Cardiac fibroblast (primary cell): ENCODE measurements around the gene TNS1.

ENCODE experiments used
- DNase-seq, 2 donors: peaks; one replicate each; pipeline versions ENCODE4 v3.0.0 to v3.0.0-alpha.2; 2010; ENCODE audit warnings: low read depth in 2 of 2
- H3K4me3 ChIP-seq, 2 donors: replicated peaks in 1 of 2; 1 replicate in 1 of 2; 2 replicates in 1 of 2; pipeline ENCODE4 v1.5.1; 2011; ENCODE audit warnings: low read depth in 2 of 2, low read length in 2 of 2, mild to moderate bottlenecking in 2 of 2, moderate library complexity in 1 of 2
- CTCF ChIP-seq: IDR thresholded peaks from one replicate; pipeline ENCODE4 v1.5.1; 2011; ENCODE audit warnings: low read depth, mild to moderate bottlenecking, low read length, inconsistent platforms

The TNS1 gene

GRCh38 chr2:217942731-217943335, 60.0 kb downstream of the TNS1 start:
- peak overlapping the region; percentile 64 to 96 for H3K4me3 ChIP-seq
- no peak for DNase-seq
- TF ChIP-seq CTCF: no peak

- DNase-seq: no peak
- no peak for TF ChIP-seq CTCF
- H3K4me3 ChIP-seq: peak overlapping the region; percentile 64 to 96
Observed at GRCh38 chr2:217941886-217942728, 60.7 kb downstream of the TNS1 start.

GRCh38 chr2:217941339-217941738, 61.5 kb downstream of the TNS1 start:
- H3K4me3 ChIP-seq: peak overlapping the region in 1 of 2 donors; percentile 96
- peak in 1 of 2 donors; percentile 62 for DNase-seq
- no peak for TF ChIP-seq CTCF

GRCh38 chr2:217940261-217941220, 62.3 kb downstream of the TNS1 start:
- TF ChIP-seq CTCF: no peak
- no peak for DNase-seq
- peak overlapping the region in 1 of 2 donors; percentile 96 for H3K4me3 ChIP-seq

GRCh38 chr2:217939629-217940245, 63.1 kb downstream of the TNS1 start:
- no peak for TF ChIP-seq CTCF
- peak overlapping the region in 1 of 2 donors; percentile 96 for H3K4me3 ChIP-seq
- no peak for DNase-seq

- no peak overlapping the region for H3K4me3 ChIP-seq
- no peak for TF ChIP-seq CTCF
- DNase-seq: no peak
Observed at GRCh38 chr2:217939220-217939619, 63.6 kb downstream of the TNS1 start.
